ENCODE results near the gene CRAT.

Gene CRAT

GRCh38 chr9:129080601-129081387 lies 29.8 kb downstream of the CRAT start, which contains the start of gene DOLPP1:
Gene DOLPP1 (plus strand): TSS chr9:129081111. CDS start chr9:129081132, 21 bp downstream.
- peak; percentile 99 for DNase-seq

DNA sequence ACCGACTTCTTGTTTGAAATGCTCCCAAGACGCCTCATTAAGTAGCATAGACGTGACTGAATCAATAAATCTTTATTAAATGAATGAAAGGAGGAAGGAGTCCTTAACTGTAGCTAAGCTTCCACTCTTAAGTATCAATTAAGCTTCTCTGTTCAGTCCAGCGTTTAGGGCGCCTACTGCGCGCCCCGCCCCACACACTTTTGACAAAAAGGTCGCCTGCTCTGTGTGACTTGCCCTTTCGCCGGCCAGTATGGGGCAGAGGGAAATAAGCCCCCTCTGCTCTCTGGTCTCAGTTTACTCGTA lies 30.3 kb downstream of the CRAT start:
- DNase-seq, result no peak

GRCh38 chr9:129079829-129080228 lies 30.8 kb downstream of the CRAT start:
- no peak for DNase-seq

- no peak for DNase-seq
These were observed 31.7 kb downstream of the CRAT start for GRCh38 chr9:129078691-129079503.

GRCh38 chr9:129077236-129077635 lies 33.4 kb downstream of the CRAT start:
- no peak for DNase-seq

GRCh38 chr9:129076640-129077037 lies 34.0 kb downstream of the CRAT start:
- no peak for DNase-seq

GRCh38 chr9:129075996-129076639 lies 34.5 kb downstream of the CRAT start:
- DNase-seq, result no peak

GRCh38 chr9:129074106-129074505 lies 36.5 kb downstream of the CRAT start:
- DNase-seq, result no peak

DNA sequence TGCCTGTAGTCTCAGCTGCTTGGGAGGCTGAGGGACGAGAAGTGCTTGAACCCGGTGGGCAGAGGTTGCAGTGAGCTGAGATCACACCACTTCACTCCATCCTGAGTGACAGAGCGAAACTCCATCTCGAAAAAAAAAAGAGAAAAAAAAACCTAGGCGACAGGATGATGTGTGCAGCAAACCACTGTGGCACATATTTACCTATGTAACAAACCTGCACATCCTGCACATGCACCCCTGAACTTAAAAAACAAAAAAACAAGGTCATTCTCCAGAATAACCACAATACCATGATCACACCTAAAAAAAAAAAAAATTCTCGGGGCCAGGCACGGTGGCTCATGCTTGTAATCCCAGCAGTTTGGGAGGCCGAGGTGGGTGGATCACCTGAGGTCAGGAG lies 37.2 kb downstream of the CRAT start:
- DNase-seq, result no peak

- no peak for DNase-seq
These were observed 38.4 kb downstream of the CRAT start for GRCh38 chr9:129072171-129072570.

DNA sequence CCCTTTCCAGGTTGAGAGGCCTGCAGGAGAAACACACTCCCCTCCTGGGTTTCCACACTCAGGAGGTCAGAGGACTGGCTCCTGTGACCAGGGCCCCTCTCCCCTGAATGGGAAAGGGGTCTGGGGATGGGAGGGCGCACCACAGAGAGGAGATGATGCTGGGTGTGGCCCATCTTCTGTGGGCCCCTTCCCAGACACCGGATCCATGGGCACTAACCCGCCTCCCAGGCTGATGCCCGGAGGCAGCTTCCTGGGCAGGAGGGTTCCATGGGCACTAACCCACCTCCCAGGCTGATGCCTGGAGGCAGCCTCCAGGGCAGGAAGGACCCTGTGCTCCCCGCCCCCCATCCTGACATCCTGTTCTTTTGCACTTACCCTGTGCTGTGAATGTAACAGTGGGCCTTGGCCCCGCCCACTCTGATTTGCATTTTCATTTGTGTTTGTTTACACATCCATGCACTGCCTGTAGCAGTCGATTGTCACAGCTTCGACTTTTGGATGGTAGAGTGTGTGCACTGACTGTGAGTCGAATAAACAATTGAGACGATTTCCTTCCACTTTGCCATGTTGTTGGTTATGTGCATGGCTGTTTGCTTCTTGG lies 39.0 kb downstream of the CRAT start:
- DNase-seq, result no peak

GRCh38 chr9:129070696-129071525 lies 39.7 kb downstream of the CRAT start:
- DNase-seq, result no peak

DNA sequence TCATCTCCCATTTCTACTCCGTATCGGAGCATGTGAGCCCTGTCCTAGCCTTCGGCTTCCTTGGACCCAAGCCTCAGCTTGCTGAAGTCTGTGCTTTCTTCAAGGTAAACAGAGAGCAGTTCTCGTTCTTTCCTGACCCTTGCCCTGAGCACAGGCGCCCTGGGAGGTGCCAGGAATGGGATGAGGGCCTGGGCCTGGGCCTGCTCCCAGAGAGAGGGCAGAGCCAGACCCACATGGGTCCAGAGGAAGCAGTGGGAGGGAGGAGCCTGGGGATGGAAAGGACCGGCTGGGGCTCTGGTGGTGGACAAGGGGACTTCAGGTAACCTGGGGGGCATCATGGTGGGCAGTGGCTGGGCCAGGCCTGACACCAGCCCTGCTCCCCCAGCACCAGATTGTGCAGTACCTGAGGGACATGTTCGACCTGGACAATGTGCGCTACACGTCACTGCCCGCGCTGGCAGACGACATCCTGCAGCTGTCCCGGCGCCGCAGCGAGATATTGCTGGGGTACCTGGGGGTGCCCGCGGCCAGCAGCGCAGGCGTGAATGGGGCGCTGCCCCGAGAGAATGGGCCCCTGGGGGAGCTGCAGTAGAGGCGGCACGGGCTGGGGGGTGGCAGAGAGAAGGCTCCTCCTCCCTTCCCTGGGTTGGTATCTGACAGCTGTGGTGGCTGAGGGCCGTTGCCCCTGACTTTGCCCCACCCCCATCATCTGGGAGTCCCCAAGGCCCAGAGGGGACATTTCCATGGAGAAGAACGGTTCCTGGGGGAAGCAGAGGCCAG lies 40.5 kb downstream of the CRAT start:
- no peak for DNase-seq

DNA sequence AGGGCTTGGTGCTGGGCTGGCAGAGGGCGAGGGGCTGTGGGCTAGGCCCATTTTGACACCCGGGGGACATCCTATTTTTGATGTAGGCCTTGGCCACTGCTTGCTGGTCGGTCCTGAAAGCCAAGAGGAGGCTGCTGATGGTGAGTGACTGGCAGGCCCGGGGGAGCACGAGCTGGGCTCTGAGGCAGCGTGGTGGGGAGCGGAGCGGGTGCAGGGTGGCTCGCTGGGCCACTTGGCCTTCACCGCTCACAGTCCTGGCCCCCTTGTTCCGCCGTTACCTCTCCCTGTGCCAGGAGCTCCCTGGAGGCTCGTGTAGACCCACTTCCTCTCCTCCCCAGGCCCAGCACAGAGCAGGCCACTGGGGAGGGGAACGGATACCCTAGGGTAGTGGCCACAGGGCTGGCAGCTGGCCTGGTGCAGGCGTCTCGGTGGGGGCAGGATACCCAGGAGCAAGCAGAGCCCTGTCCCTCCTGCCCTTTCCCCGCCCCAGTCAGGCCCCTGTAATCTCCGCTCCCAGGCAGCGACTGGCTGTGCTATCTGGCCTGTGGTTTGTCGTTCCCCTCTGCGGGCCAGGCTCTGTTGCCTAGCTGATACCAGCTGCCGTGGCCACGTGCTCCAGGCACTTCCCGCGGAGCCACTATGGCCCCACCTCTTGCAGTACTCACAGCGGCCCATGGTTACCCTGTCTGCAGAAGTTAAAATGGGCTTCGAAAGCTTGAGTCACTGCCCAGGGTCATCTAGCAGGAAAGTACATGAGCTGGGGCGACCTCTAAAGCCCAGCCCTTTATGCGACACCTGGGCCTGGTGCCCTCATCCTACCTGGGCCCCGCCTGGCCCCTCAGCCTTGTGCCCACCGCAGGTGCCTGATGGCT lies 41.4 kb downstream of the CRAT start:
- DNase-seq, result peak; percentile 82

DNA sequence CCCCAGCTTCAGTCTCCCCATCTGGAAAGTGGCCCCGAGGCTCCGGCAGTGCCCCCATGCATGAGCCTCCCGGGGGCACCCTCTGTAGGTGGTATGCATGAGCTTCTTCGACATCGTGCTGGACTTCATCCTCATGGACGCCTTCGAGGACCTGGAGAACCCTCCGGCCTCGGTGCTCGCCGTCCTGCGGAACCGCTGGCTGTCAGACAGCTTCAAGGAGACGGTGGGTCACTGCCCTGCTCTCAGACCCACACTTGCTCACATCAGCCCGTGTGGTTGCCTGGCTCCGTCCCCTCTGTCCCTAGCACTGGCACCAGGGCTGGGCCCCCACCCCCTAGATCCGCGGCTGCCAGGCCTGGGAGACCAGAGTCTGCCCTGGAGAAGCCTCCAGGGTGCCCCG lies 42.5 kb downstream of the CRAT start:
- no peak for DNase-seq

DNA sequence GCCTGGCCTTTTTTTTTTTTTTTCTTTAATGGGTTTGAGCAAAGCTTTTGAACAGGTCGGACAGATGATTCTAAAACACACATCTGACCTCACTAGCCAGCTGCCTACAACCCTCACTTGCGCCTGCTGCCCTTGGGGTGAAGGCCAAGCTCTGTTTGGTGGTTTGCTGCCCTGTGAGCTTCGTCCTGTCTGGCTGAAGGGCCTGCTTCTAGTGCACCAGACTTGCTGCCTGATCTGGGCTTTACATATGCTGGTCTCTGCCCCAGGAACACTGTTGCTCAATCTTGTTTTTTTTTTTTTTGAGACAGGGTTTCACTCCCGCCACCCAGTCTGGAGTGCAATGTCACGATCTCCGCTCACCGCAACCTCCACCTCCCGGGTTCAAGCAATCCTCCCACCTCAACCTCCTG lies 46.1 kb downstream of the CRAT start:
- no peak for DNase-seq

- DNase-seq, result no peak
These were observed 47.5 kb downstream of the CRAT start for GRCh38 chr9:129063061-129063460.

- DNase-seq, result no peak
These were observed 49.6 kb downstream of the CRAT start for GRCh38 chr9:129060991-129061390.

DNA sequence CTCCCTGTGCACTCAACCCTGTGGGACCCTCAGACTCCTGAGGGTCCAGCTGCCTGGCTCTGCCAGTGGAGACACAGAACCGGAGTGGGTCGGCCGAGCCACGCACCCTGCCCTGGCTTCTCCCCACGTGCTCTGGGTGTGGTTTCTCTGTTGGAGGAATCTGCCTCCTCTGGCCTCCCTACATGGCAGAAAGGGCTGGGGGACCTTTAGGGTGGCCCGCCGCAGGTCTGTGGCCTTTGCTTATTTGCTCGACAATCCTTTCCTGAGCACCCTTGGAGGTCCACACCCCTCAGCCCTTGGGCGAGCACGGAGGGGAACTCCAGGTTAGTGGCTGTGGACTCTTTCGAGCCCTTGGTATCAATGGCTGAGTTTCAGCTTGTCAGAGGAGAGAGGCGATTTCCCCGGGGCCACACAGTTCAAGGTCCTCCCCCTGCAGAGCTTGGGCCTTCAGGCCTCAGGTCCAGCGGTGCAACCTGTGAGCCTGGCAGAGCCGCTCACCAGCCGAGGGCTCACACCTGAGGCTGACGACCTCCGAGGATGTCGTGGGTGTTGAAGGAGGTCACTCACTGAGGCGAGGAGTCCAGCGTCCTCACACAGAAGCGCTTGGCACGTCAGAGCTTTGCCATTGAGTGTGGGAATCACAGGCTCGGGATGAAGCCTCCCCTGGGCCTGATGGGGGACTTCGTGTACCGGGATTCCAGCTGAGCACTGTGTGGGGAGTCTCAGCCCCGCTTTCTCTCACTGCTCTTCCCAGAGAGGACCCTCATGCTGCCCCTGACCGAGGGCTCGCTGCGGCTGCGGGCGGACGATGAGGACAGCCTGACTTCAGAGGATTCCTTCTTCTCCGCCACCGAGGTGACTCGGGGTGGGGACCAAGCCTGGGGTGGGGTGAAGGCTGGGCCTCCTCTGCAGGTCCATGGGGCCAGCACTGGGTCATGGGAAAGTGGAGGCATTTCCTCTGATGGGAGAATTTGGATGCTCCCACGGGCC lies 50.5 kb downstream of the CRAT start:
- DNase-seq, result no peak

Data from suppressor macrophage treated with lipopolysaccharide for 4 hours (primary cell).